GDM1 (cell line): ENCODE results near the gene MMP15.

Source experiments
- DNase-seq: peaks from one replicate; lab custom pipeline; 2025; lab: John Stamatoyannopoulos, UW

MMP15 gene

GRCh38 chr16:58035356-58036170 lies 10.0 kb downstream of the MMP15 start:
- DNase-seq, result no peak

DNA sequence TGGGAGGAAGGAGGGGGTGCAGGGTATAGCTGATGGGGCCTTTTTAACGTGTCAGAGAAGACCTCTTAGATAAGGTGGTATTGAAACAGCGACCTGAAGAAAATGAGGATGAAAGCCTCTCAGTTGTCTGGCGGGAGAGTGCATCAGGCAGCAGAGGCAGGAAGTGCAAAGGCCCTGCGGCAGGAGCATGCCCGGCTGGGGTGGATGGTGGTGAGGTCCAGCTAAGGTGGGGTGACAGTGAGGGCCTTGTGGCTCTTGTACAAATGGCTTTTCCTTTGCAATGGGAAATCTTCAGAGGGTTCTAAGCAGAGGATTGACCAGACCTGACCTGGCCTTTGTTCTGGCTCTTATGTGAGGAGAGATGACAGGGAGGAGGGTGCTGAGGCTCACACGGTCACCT lies 11.4 kb downstream of the MMP15 start:
- no peak for DNase-seq

GRCh38 chr16:58037365-58038057 lies 12.0 kb downstream of the MMP15 start:
- DNase-seq, result no peak

DNA sequence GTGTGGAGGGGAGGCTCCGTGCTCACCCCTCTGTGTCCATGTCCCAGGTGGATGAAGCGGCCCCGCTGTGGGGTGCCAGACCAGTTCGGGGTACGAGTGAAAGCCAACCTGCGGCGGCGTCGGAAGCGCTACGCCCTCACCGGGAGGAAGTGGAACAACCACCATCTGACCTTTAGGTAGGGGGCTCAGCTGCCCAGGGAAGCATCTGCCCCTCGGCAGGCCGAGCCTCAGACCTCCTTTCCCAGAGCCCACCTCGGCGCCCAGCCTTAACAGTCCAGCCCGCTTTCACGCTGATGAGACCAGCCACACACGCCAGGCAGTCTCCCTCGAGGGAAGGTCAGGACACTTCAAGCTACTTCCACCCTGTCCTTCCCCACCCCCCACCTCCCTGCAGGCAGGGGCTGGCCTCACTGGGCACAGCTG lies 12.7 kb downstream of the MMP15 start:
- DNase-seq, result no peak

DNA sequence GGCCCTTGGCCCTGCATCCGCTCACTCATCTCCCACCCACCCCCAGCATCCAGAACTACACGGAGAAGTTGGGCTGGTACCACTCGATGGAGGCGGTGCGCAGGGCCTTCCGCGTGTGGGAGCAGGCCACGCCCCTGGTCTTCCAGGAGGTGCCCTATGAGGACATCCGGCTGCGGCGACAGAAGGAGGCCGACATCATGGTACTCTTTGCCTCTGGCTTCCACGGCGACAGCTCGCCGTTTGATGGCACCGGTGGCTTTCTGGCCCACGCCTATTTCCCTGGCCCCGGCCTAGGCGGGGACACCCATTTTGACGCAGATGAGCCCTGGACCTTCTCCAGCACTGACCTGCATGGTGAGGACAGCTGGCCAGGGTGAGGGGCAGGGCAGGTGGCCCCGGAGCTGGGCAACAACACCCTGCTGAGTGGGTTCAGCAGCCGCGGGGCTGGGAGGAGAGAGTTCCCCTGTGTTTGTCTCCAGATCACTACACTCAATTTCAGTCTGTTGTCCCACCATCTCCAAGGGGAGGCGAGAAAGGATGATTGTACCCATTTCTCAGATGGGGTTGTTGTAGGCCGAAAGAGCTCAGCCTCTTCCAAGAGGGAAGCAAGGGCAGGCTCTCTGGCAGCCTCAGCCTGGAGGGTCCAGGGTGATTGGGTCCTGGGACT lies 14.4 kb downstream of the MMP15 start:
- no peak for DNase-seq

DNA sequence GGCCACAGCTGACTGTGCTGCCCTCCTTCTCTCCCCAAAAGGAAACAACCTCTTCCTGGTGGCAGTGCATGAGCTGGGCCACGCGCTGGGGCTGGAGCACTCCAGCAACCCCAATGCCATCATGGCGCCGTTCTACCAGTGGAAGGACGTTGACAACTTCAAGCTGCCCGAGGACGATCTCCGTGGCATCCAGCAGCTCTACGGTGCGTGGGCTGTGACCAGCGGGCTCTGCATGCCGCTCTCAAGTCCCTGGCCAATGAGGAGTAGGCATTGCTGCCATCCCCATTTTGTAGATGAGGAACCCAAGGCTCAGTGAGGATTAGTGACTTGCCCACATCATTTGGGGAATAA lies 14.9 kb downstream of the MMP15 start:
- DNase-seq, result no peak

DNA sequence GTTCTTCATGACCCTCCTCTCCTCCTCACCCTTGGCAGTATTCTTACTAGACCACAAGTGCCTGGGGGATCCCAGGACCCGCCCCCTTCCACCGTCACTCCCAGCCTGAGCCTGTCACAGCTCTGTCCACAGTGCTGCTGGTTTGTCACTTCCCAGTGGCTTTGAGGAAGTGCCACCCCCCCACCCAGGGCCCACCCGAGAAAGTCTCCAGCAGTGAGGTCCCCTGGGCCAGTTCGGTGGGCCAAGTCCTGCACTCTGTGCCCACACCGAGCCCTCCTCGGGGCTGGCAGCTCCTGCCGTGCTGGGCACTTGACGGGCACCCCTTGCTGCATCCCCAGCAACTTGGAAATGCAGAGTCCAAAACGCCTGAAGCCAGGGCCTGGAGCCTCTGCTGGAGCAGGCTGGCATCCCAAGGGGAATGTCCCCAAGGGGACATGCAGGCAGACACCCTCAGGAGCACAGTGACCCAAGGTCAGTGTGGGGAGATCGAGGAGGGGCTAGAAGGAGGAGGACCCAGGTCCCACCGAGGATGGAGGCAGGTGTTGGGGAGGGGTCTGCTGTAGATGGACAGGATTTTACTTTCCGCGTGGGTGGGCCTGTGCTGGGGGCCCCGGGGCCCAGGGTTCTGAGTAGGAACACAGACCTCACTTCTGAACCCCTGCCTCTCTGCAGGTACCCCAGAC lies 15.5 kb downstream of the MMP15 start:
- DNase-seq, result no peak

- DNase-seq, result no peak
Observed at GRCh38 chr16:58041628-58041955, 16.0 kb downstream of the MMP15 start.

DNA sequence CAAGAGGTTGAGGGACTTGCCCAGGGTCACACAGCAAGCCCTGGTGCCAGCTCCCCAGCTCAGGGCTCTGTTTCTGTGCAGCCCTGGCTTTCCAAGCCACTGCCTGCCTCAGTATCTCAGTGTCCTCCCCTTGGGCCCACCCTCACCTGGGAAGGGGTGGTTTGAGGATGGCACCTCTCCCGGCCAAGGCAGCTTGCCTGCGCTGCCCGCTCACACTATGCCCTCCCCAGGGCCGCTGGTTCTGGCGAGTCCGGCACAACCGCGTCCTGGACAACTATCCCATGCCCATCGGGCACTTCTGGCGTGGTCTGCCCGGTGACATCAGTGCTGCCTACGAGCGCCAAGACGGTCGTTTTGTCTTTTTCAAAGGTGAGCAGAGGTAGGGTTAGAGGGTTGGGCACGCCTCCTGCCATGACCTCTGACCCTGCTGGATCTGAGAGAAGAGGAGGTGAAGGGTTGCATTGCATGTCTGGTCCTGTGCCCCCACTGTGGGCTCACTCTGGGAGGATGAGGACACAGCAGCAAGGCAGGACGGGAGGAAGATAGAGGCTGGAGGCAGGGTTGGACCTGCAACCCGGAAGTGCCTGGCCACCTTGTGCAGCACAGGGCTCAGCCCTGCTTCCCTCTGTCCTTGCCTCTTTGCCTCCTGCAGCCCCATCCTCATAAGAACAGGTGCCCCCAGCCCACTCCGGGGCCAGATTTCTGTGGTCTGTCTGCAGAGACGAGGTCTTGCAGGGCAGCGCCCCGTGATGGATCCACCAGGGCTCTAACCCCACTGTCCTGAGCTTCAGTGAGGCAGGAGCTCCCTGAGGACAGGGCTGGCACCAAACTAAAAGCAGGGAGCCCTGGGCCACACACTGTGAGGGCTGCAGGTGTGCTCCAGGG lies 16.7 kb downstream of the MMP15 start:
- DNase-seq, result no peak

- no peak for DNase-seq
Observed at GRCh38 chr16:58042886-58043515, 17.4 kb downstream of the MMP15 start.

DNA sequence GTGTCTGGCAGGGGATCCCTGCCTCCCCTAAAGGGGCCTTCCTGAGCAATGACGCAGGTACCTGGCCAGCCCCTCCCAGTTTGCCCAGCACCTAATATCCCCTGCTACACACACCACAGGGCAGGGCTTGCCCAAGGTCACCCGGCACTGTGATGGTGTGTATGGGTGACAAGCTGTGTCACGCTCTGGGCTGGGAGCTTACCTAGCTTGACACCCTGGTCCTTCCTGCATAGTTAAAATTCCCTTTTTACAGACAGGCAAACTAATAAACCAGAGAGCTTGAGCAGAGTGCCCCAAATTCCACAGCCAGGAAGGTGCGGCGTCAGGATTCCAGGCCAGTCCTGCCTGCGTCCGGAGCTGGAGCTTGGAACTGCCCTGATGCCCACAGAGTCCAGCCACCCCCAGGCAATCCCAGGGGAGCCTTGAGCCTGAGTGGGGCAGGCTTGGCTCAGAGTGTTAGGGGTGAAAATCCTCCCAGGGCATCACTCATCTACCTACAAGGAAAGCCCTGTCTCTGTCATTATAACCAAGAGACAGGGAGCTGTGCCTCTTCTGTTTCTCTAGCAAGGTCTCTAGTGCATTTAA lies 18.1 kb downstream of the MMP15 start:
- no peak for DNase-seq

DNA sequence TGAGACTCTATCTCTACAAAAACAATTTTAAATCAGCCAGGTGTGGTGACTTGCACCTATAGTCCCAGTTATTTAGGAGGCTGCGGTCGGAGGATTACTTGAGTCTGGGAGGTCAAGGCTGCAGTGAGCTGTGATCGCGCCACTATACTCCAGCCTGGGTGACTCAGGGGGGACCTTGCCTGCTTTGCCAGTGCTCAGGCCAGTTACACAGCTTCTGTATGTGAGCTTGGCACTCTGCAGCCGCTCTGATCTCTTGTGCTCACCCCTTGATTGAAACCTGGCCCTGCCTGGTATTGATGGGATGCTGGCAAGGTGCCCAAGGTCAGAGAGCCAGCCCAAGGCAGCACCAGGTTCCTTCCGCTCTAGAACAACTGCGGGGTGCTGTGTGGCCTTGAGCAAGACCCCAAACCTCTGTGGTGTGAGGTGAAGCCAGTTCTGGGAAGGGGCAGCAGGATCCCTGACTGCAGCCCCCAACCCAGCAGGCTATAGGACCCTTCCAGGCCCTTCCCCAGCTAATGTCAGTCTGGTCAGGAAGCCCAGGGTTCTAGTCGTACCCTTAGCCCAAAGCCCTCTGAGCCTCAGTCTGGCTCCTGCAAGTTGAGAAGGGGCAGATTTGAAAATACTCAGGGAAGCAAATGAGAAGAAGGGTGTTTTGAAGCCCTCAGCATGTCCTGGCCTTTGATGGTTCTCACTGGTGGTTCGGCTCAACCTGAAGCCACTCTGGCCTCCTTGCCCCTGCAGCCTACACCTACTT lies 18.9 kb downstream of the MMP15 start:
- no peak for DNase-seq

GRCh38 chr16:58045096-58045495 lies 19.5 kb downstream of the MMP15 start:
- no peak for DNase-seq

GRCh38 chr16:58046054-58046881 lies 20.7 kb downstream of the MMP15 start:
- peak; percentile 23 for DNase-seq

- DNase-seq, result no peak
Observed at GRCh38 chr16:58046936-58047335, 21.4 kb downstream of the MMP15 start.

- no peak for DNase-seq
Observed at GRCh38 chr16:58047557-58048348, 22.2 kb downstream of the MMP15 start.

DNA sequence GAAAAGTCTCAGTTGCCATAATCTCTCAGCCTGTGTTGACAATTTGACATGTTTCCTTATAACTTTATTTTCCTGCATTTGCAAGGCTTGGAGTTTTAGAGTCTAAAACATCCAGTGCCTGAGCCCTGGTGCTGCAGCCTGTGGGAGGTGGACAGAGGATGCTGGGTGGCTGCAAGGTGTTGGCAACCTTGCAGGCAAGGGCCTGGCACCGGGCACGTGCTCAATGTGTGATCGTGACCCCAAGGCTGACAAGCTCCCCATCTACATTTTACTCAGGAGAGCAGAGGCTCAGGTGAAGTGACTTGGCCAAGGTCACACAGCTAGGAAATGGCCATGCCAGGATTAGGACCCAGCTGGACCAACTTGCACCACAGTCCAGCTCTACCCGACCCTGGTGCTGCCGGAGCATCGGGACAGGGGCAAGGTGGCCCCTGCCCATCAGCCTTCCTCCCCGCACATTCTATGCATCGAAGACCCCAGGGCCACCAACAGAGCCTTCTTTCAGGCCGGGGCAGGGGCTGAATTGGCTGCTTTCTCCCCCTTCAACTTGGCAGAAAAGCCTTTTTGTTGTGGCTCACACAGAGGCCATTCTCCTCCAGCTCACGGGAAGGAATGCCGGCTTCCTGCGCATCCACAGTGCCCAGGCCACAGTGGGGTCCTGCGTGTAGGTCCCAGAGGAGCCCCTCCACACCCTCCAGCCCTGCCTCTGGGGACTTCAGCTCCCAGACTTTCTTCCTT lies 23.1 kb downstream of the MMP15 start:
- DNase-seq, result no peak
